Measurements from ENCODE around the gene CISD1.

CISD1 gene

DNA sequence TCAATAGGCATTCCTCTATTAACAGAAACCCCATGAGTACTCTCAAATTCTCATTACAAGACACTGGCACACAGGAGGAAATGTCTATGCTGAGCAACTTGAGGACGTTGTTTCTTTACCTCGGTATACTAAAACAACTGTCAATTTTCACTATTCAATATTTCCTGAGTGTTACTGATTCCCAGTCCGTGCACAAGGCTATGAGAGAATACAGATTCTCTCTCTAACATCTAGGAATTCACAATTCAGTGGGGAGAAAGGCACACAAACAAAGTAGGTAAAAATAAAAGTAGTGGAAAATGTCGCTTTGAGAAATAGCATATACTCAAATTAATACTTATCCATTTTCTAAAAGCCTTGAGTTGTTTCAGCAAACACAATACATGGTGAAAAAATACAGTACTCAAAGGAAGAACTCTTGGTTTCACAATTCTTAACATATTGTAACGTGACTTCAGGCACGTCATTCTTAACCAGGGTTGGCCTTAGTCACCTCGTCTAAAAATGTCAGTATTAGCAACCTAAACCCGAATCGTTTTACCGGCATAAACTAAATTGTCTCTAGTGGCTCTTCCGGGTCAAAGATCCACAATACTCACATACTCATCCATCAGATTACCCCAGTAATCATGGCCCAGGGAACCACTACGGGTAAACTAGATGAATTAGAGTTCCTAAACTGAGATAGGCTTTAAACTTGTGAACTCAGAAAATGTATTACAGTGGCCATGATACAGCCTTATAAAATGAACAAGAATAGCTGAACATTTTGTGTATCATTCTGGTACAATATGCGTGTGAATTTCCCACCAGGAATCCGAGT, 2.7 kb upstream of the CISD1 start:
- DNase-seq, result peak; percentile 24

DNA sequence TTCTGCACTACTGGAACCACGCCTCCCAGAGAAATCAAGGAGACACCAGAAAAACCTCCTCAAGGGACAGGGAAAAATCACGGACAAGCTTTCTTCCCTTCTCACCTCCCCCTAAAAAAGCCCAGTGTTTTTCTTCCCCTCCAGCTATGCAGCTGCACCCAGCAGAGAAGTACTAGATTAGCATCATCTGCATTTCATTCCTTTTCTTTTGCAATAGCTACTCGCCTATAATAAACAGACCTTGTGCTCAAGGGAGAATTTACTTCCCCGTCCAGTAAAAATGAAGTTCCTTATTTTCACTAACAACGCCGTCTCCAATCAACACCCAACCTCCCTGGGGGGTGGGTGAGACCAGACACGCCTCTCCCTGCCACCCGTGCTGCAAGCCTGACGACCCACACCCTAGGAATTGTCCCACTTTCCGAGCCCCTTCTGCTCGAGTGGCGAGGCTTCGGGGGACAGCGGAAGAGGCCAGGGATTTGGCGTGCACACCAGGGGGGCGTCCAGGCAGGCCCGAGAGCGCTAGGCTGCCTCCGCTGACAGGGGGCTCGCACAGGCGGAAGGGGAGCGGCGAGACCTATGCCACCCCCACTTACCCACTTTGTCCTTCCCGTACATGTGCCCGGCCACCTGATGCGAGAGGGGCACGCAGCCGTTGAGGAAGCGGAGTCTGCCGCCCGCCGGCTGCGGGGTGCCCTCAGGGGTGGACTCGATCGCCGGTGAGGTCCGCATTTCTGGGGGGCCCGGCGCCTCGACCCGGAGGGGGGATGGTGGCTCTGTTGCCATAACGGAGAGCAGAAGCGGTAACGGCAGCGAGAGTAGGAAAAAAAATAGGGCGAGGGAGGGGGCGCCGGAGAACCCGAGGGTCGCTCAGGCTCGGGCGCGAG, 1.9 kb upstream of the CISD1 start:
- peak; percentile 43 for DNase-seq

DNA sequence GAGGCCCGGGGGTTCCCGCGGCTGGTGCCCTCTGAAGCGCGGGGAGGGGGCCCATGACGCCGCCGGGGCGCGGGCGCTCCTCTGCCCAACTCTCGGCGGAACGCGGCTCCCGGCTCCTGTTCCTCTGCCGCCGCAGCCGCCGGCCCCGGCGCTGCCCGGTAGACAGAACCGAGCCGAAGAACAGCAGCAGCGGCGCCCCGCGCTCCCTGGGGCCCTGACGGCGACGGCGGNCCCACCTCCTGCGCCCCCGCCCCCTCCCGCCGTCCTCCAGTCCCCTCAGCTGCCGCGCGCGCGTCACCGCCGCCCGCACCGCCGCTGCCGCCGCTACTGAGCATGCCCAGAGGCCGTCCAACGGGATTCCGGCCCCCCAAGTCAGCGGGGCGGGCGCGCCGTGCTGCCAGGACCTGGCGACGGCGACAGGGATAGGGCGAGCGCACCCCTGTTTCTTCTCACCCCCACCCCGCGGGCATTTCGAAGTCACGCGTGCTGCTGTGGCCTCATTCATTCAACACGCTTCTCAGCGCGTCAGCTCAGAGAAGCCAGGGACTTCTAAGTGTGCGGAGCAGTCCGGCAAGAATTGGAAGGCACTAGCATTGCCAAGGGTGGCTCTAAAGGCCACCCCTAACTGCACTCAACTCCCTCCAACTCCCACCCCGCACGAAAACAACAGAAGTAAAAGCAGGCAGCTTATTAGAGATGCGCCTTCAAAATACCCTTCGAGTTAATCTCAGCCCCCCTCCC, 1.1 kb upstream of the CISD1 start, which contains the start of gene IPMK:
Gene IPMK (minus strand): TSS at position 182 of the 741 bp plus-strand sequence. CDS start 283 bp downstream, outside the sequence.
- DNase-seq, result peak; percentile 96

DNA sequence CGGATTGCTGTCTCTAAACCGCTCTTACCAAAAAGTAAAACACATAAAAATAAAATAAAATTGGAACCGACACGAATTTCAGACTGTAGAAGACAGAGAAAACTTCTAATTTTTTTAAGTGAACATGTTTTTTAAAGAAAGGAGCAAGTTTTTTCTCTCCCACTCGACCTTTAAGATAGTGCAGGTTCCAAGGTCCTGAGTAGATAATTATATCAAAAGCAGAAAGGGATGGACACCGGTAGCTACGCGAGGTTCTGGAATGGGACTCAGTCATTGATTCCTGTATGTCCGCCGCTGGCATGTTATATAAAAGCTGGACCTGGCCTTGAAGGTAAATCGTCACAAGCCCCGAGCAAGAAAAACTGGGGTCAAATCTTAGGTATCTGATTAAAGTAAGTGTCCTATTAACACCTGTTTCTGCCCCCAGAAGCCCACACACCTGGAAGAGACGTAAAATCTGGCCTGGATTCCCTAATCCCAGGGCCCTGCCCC, 462 bp upstream of the CISD1 start:
- no peak for DNase-seq

DNA sequence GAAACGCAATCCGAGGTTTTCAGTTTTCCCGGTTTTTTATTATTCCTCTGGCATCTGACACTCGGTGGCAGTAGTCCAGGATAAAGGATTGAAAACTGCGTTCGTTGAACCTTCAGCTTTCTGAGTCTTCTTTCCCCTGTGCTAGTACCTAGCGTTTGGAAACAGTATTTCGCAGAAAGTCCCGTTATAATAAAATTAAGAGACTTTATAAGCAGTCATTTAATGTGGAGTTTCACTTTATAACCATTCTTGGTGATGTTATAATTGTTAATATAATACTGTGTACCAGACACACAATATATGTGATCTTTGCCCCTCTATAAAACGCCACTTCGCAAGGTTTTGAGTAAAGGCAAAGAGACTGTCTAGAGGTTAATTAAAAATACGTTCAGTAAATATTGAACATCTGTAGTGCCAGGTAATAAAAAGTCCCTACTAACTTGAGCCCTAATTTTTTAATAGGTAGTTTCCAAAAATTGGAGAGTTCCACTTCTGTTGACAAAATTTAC, 874 bp downstream of the CISD1 start:
- DNase-seq, result no peak

DNA sequence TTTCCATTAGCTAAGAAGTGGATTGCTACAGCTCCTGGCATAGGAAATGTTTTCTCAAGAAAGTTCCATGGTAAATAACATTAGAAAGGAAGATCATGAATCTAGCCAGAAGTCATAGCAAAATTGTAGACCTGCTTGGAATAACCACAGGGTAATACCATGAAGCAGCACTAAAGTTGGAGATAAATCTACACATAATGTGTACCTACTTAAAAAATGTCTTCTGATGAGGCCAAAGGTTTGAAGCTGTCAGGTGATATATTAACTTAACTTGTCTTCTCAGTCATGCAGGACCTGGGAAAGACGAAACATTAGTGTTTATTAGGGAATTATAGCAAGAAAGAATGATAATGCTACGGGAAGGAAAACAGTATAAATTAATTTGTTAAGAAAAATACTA, 6.3 kb downstream of the CISD1 start:
- DNase-seq, result no peak

DNA sequence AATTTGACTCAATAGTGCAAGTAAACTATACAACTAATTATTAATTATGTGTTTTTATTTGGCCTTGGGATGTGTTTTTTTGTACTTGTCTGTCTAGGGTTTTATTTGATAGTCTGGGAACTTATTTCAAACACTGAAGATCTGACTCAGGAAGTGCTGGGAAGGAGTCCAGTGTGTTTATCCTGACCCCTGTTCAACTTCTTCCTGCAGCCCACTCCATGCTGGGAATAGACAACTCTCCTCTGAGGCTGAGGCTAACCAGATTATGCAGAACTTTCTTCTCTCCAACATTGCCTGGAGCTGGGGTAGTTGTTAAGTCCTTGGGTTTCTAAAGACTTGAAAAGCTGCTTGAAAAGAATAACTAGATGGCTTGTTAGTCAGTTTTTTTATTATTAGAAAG, 6.9 kb downstream of the CISD1 start:
- DNase-seq, result no peak

DNA sequence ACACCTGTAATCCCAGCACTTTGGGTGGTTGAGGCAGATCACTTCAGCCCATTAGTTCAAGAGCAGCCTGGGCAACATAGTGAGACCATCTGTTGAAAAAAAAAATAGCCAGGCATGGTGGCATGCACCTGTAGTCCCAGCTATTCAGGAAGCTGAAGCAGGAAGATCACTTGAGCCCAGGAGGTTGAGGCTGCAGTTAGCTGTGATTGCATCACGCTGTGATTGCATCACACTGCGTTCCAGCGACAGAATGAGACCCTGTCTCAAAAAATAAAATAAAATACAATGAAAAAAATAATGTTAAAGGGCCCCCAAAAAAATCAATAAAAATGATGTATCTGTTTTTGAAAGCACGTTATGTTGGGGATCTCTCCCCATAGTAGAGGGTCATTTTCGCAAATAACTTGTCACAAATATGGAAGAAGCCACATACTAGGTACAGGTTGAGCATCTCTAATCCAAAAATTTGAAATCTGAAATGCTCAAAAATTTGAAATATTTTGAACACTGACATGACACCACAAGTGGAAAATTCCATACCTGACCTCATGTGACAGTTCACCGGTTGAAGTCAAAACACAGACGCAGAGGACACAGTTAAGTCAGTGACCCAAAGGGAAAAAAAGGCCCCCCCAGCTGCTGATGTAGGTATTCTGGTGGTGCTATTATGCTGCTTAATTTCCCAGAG, 9.5 kb downstream of the CISD1 start:
- no peak for DNase-seq

DNA sequence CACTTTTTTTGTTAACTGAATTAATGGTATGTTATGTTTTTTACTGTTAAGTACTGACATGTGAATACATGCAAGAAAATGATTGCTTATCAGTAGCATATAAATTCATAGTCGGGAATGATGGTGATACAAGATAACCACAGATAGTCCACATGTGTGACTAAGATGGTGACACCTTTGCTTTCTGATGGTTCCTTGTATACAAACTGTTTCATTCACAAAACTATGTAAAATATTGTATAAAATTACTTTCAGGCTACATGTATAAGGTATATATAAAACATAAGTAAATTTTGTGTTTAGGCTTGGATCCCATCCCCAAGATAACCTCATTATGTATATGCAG, 10.0 kb downstream of the CISD1 start:
- DNase-seq, result no peak

DNA sequence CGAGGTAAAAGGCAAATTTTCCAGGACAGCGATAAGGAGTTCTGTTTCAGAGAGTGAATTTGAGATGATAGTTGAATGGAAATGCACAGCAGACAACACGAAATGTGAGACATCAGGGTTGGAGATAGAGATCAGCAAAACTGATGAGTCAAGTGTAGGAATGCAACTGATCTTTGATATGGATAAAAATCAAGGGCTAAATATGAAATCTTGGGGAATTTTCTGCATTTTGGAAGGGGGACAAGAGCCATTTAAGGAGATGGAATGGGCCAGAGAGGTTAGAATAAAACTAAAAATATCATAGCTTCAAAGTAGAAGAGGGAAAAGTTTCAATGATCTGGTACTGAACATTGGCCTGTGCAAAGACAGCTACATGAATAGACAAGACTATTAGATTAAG, 11.5 kb downstream of the CISD1 start:
- DNase-seq, result no peak

DNA sequence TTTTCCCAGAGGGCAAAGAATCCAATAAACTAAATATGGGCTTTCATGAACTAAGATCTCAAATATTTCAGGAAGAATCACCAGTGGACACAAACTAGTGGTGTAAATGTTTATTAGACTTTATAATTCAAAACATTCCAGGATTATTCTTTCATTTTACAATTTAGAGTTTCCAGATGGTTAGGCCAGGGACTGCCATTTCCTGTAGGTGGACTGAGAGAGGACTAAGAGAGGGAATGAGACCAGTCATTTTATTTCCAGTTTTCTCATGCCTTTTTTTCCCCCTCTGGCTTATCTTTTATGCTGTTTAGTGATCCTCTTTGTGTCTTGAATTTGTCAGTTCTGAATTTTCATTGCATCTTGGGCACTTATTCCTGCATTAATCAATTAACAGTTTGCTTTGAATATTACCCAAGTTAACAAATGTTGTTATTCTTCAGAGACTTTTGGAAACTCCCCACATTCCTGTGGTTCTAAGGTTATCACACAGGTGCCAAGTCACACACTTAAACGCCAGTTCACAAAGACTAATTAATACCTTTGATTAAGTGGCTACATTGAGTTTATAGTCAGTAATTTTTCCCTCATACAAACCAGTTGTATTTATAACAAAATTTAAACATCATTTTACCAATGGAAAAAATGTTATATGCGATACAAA, 12.3 kb downstream of the CISD1 start:
- DNase-seq, result no peak

DNA sequence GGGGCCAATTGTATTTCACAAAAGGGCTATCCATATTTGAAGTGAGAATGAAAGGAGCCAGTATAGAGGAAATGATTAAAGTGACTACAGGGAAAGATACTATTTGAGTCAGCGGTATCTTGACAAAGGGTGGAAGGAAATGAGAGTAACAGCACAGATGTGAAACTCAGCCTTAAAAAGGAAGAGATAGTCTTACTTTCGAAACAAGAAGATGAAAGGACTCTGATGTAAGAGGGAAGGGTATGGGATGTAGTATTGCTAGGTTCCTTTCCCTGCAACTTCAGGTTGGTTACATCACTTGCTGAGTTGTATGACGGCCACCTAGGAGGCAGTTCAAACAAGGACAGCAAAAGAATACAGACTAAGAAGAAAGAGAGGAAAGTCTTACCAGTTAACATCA, 13.7 kb downstream of the CISD1 start:
- DNase-seq, result peak; percentile 18

DNA sequence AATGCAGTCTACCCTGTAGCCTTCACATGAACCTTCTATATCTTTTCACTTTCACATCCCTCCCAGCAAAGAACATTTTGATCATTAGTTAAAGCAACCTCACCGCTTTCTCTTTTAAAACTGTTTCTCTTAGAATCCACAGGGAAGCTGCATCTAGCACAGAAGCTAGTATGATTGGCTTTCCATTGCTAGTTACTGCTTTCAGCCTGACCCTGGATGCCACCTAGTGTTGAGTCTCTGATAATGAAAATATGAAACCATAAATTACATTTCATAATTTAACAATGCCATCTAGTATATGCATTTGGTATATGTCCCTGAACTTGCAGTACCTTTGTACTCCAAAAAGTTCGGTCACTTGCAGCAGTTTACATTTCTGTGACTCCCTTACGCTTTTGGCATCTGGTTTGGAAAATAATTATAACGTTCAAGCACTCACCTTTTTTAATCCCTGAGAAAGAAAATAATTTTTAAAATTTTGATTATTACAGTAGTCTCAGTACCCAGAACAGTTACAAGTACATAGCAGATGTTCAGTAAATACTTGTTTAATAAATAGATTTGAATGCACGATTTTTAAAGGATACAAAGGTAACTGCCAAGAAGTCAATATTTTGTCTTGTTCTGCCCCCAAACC, 22.7 kb downstream of the CISD1 start:
- peak; percentile 49 for DNase-seq

DNA sequence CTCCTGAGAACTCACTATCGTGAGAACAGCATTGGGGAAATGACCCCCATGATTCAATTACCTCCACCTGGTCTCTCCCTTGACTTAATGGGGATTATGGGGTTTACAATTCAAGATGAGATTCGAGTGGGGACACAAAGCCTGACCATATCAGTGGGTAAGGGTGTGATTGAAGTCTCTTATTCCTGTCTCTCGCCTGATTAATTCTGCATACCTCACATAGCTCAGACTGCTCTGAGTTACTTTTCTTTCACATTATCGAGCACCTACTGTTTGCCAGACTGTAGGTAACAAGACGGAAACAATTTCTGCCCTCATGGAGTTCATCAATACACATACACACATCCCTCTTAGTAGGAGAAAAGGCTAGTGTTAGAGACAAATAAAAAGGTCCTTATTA, 25.0 kb downstream of the CISD1 start:
- DNase-seq, result no peak

DNA sequence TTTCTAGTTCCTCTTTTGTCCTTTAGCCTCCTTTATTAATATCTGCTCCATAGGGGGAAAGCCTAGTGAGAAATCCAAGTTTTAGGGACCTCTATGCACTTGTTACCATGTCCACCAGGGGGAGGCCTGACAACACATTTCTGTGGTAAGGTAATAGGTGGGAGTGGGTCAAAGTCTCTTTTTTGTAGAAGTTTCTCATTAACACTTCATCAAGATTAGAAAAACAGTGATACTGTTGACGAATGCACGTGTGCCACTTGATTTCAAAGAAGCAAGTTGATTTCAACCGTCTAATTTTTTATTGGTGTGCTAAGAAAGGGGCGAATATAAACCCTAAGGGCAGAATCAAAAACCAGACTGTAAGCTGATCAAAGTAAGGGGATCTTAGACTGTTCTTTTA, 30.6 kb downstream of the CISD1 start:
- DNase-seq, result peak; percentile 74

DNA sequence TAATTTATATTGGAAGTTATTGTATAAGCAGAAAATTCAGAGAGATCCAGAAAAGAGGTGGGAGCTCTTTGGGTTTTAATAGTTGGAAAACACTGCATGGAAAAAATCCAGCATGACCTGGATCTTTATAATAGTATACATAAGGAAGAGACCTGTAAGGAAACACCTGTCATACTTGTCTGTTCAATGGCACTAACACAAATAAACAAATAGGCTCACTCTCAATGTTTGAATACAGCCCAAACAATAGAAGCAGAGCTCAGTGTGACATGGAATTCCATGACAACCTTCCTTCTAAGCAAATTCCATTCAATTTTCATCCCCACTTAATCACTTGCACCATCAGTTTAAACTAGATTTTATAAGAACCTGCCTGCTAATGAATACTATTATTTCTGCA, 31.7 kb downstream of the CISD1 start:
- DNase-seq, result no peak

DNA sequence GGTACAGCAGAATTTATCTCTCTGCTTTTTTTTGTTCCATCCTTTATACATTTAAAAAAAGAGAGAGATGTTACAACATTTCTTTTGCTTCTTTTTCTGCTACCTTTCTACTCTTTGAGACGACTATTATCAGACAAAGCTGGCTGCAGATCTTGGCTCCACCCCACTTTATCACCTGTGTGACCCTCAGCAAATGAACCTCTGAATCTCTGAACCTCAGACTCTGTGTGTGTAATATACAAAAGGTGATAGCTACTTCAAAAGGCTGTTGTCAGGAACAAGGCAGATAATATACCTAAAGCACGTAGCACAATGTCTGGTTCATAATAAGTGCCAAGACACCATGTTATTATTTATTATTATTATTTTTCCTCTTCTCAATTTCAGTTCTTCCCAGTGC, 33.3 kb downstream of the CISD1 start:
- no peak for DNase-seq

DNA sequence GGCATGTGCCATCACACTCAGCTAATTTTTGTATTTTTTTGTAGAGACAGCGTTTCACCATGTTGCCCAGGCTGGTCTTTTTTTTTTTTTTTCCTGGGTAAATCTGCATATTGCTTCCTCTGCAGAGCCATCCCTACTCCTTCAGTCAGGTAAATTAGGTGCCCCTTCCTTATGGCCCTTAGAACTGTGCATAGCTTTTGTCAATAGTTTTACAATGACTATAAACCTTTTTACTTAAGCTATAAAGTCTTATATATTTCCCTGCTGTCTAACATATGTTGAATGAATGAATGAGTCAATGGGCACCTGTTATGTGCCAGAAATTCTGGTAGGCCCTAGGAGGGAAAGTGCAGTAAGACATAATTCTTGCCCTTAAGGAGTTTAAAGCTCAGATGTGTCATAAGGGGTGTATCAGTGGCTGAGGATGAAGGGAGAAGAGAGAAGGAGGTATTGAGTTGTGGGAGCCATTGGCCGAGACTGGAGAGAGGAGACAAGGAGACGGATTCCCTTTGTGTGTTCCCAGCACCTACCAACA, 35.2 kb downstream of the CISD1 start:
- DNase-seq, result no peak

DNA sequence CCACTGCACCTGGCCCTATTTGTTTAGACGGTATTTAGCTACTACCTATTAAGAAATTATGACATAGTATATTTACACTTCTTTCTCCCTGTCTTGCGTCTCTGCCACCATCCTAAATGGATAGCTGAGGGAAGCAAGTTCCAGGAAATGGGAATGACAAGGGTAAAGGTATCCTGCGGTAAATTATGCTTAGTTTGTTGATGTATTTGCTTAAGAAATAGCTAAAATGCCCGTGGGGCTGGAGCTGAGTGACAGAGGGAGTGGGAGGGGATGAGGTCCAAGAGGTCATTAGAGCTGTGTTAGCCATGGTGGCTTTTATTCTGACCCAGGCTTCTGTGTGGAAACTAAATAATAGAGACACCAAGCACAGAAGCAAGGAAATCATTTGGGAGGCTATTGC, 36.9 kb downstream of the CISD1 start:
- no peak for DNase-seq

DNA sequence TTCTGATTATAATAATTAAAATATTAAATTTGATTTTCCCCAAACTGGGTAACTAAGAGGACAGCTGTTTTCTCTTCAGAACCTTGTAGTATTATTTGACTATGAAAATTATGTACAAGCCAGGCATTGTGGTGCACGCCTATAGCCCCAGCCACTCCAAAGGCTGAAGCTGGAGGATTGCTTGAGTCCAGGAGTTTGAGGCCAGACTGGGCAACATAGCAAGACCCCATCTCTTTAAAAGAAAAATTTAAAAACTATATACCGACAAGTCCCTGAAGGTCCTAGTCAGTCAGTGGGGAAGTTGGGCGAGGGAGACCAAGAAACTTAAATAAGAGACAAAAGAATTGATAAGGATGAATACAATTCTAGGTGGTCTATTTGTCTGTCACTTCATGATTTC, 38.7 kb downstream of the CISD1 start:
- DNase-seq, result no peak

DNA sequence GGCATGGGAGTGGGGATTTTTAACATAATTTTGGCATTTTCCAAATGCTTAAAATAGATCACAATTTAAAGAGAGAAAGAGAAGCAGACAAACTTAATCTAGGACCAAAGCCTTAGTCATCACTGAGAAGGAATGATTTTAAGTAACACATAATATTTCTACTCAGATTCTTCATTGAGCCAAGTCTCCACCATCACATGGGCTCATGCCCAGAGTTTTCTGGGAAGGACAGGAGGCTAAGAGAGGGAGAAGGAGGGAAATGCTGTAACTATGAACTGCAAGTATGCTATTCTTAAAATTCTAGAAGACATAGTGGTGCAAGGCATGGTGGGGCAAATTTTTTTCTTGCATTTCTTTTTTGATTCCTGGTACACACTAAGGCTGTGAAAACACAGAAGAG, 42.1 kb downstream of the CISD1 start:
- no peak for DNase-seq
